Activated CD8-positive, alpha-beta T cell treated with anti-CD3 and anti-CD28 coated beads, Interleukin-2, amount 10 ng/mL, durations not matched to agents 7 days and 5 days (primary cell): ENCODE measurements around the gene GNG8. TPM values are rescaled to one million over a fixed set of nuclear protein-coding genes. Genes with fewer than 3 reads are reported as not detected.

Experiments used
- ATAC-seq: fragments of 150-1000 bp; cut with Tn5 transposase; one replicate; pipeline ENCODE4 v1.10.0; 2021; ENCODE audit warnings: moderate library complexity
- CTCF ChIA-PET: fragments of 350-600 bp; sonication (Branson Sonifier 250); formaldehyde crosslinking; loops from one replicate; lab custom pipeline; 2021; ENCODE audit warnings: antibody characterized with exemption; lab: Charles Lee
- POLR2A ChIA-PET: fragments of 350-600 bp; sonication (Branson Sonifier 250); formaldehyde crosslinking; loops from one replicate; lab custom pipeline; 2021; ENCODE audit warnings: antibody characterized with exemption; lab: Charles Lee
- DNase-seq: peaks from one replicate; pipeline ENCODE4 v3.0.0-alpha.2; 2020
- H3K27ac Mint-ChIP-seq: one replicate; pipeline ENCODE4 v1.8.0; 2021; ENCODE audit warnings: mild to moderate bottlenecking, mixed read lengths
- H3K27me3 Mint-ChIP-seq: one replicate; pipeline ENCODE4 v1.8.0; 2021; ENCODE audit warnings: low read depth, mixed read lengths
- H3K36me3 Mint-ChIP-seq: one replicate; pipeline ENCODE4 v1.8.0; 2021; ENCODE audit warnings: low read depth, mixed read lengths
- H3K4me1 Mint-ChIP-seq: one replicate; pipeline ENCODE4 v1.8.0; 2021; ENCODE audit warnings: low read depth, mixed read lengths
- H3K4me3 Mint-ChIP-seq: one replicate; pipeline ENCODE4 v1.8.0; 2021; ENCODE audit warnings: mild to moderate bottlenecking, mixed read lengths
- H3K9me3 Mint-ChIP-seq: one replicate; pipeline ENCODE4 v1.8.0; 2022; ENCODE audit warnings: mixed read lengths; ENCODE audit not compliant: insufficient read depth
- total RNA-seq, 2 experiments: library from RNA; stranded (reverse); gene quantifications; one replicate each; pipeline ENCODE4 v1.2.3, GENCODE V29; 2021

Gene GNG8
- total RNA-seq, 2 experiments from 2014 or later: not detected

DNA sequence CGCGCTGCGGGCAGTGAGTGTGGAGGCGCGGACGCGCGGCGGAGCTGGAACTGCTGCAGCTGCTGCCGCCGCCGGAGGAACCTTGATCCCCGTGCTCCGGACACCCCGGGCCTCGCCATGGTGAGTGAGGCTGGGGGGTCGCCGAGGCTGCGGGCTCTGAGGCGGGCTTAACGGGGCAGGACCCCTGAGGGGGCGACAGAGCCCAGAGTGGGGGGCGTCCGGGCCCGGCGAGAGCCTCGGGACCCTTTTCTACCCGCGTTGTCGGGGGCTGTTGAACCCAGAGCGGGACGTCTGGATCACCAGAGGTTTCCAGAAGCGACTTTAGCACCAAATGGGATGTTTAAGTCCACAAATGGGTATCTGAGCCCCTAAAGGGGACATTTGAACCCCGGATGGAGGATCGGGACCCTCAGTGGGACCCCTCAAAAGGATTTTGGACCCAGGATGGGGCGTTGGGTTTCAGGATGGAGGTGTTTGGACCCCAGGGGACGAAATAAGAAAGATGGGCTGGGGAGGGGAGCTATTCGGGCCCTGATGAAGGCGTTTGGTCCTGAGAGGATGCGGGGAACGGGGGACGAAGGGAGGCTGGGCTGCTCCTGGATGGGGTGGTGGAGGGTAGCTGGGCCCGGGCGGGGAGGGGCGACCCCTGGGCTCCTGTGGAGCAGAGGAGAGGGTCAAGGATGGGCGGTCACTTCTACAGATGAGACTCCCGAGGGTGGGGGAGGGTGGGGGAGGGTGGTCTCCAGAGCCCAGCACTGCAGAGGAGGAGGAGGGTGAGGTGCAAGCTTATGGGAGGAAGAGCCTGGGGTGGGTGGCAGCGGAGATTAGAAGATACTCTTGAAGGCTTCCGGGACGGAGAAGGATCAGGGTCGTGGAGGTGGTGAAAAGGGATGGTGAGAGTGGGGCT, 34.4 kb downstream of the GNG8 start, which contains the start of gene CALM3:
Gene CALM3 (plus strand): TSS at position 13 of the 907 bp plus-strand sequence. CDS start 105 bp downstream, at position 118.
- Mint-ChIP-seq H3K9me3 (peaks cover 17% of the 10 kb centered on the region), H3K27me3 (peaks cover 3% of the 10 kb centered on the region), H3K36me3 (peaks cover 55% of the 10 kb centered on the region), H3K4me1 (peaks cover 45% of the 10 kb centered on the region), H3K4me3 (peak within 1 kb of the TSS; percentile 100), H3K27ac (peak within 1 kb of the TSS; percentile 100)
- ChIA-PET POLR2A (interaction anchor here (0.8 to 4.1 kb wide), 23 partner anchors 7 to 673 kb away, joined by 3 to 84 read pairs (median 5); partner anchors contain the start of genes DACT3 and PPP5C), CTCF (interaction anchor here (1.0 to 6.7 kb wide), 9 partner anchors 11 to 64 kb away, joined by 3 to 84 read pairs (median 8); partner anchors contain the start of gene DACT3)
- DNase-seq: no peak
- ATAC-seq: no peak

DNA sequence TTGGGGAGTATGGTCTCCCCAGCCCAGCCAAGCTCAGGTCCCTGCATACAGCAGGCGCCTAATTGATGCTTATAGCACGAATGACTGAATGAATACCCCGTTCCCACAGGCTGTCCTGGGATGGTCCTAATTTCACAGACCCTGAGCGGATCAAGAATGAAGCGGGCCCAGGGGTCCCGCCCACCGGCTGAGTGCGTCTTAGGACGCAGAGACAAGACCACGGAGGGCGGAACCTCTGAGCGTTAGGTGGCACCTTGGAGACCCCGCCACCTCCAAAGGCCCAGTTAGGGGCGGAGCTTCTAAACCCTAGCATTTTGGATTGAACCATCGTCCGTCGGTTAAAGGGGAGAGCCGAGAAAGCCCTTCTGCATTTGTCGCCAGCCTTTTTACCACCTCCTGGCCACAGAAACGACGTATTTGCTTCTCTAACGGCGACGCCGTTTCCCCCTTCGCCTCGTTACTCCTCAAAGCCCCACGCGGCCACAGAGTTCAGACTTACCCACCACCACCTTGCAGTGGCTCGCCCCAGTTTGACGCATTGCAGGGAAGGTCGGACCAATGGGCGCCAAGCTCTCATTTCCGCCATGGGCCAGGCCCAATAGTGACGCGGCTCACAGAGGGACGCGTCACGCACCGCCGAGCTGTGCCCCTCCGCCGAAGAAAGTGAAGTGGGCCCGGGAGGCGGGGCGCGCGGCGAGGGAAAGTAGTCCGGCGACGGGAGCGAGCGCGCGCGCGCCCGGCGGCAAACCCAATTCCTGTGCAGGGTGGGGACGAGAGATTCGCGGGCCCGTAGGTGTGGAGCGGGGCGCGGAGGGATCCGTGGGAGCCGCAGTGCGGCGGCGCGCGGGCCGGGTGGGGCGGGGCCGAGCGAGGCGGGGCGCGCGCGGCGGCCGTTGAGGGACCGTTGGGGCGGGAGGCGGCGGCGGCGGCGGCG, 35.4 kb downstream of the GNG8 start:
- Mint-ChIP-seq H3K36me3 (peaks cover 46% of the 10 kb centered on the region), H3K9me3 (peaks cover 17% of the 10 kb centered on the region), H3K27ac (peak overlapping the region; percentile 100), H3K27me3 (peaks cover 3% of the 10 kb centered on the region), H3K4me3 (peak overlapping the region; percentile 100), H3K4me1 (peaks cover 37% of the 10 kb centered on the region)
- peak; percentile 98 for DNase-seq
- ChIA-PET CTCF (interaction anchor here (0.6 to 6.7 kb wide), 15 partner anchors 12 to 748 kb away, joined by 3 to 84 read pairs (median 4); partner anchors contain the start of genes DACT3, DHX34 and PRKD2), POLR2A (interaction anchor here (0.5 to 4.1 kb wide), 30 partner anchors 10 to 674 kb away, joined by 3 to 84 read pairs (median 4); partner anchors contain the start of genes DACT3, SLC1A5 and ZC3H4)
- ATAC-seq: peak; percentile 91

DNA sequence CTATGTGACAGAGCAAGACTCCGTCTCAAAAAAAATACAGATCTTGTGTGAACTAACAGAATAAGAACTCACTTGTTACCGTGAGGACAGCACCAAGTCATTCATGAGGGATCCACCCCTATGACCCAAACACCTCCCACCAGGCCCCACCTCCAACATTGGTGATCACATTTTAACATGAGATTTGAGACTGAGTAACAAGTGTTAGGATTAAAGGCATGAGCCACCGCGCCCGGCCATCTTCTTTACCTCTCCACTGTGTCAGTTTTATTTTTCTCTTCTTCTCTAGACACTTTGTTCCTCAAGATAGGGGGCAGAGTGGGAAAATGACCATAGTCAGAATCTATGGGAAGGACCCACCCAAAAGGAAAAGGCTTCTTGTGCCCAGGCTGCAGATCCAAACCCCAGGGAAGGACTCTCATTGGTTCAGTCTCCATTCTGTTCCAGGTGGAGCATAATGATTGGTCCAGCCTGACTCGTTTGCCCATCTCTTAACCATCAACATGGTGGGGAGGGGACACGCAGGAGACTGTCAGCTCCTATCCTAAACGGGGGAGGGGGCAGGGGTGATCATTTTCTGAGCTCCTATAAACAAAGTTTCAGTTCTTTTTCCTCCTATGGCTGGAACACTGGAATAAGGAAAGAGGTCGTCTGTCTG, 36.2 kb downstream of the GNG8 start:
- Mint-ChIP-seq H3K4me1 (peaks cover 34% of the 10 kb centered on the region), H3K36me3 (peaks cover 42% of the 10 kb centered on the region), H3K27me3 (peaks cover 3% of the 10 kb centered on the region), H3K4me3 (peak overlapping the region; percentile 100), H3K9me3 (peaks cover 17% of the 10 kb centered on the region), H3K27ac (peak overlapping the region; percentile 100)
- DNase-seq (peak; percentile 31), ATAC-seq (no peak)
- ChIA-PET CTCF (interaction anchor here (0.8 to 6.7 kb wide), 14 partner anchors 11 to 128 kb away, joined by 3 to 84 read pairs (median 6); partner anchors contain the start of genes DACT3 and PRKD2), POLR2A (interaction anchor here (0.6 to 4.1 kb wide), 19 partner anchors 11 to 513 kb away, joined by 3 to 84 read pairs (median 6); partner anchors contain the start of genes DACT3, SLC1A5 and ZC3H4)

DNA sequence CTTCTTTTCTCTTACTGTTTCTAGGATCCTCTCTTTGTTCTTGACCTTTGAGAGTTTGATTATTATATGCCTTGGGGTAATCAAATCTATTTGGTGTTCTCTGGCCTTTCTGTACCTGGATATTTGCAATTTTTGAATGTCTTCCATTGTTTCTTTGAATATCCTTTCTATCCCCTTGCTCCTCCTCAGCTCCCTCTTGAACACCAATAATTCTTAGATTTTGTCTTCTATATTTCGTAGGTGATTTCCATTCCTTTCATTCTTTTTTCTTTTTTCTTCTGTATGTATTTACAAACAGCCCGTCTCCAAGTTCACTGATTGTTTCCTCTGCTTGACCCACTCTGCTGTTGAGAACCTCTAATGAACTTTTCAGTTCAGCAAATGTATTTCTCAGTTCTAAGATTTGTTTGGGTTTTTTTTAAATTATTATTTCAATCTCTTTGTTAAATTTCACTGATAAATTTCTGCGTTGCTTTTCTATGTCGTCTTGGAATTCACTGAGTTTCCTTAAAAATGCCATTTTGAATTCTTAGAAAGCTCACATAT, 37.6 kb downstream of the GNG8 start:
- Mint-ChIP-seq H3K9me3 (peaks cover 17% of the 10 kb centered on the region), H3K4me1 (peaks cover 22% of the 10 kb centered on the region), H3K27me3 (peaks cover 3% of the 10 kb centered on the region), H3K4me3 (no peak overlapping the region), H3K27ac (no peak overlapping the region), H3K36me3 (peaks cover 34% of the 10 kb centered on the region)
- ChIA-PET CTCF (interaction anchor here (0.8 to 6.7 kb wide), 7 partner anchors 14 to 84 kb away, joined by 3 to 84 read pairs (median 7); partner anchors contain the start of gene DACT3), POLR2A (interaction anchor here (1.0 kb wide), 1 partner anchor 13 kb away, joined by 3 read pairs; no protein-coding TSS in a partner anchor)
- ATAC-seq: no peak
- DNase-seq: no peak

DNA sequence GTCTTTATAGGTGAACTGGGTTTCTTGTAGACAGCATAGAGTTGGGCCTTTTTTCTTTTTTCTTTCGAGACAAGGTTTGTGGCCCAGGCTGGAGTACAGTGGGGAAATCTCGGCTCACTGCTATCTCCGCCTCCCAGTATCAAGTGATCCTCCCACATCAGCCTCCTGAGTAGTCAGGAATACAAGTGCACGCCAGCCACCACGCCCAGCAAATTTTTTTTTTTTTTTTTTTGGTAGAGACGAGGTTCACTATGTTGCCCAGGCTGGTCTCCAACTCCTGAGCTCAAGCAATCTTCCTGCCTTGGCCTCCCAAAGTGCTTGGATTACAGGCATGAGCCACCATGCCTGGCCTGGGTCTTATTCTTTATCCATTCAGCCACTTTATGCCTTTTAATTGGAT, 40.0 kb downstream of the GNG8 start:
- DNase-seq: no peak
- POLR2A ChIA-PET: no interaction called here
- Mint-ChIP-seq H3K36me3 (peaks cover 16% of the 10 kb centered on the region), H3K4me1 (peaks cover 9% of the 10 kb centered on the region), H3K4me3 (no peak overlapping the region), H3K9me3 (peaks cover 17% of the 10 kb centered on the region), H3K27ac (no peak overlapping the region), H3K27me3 (peaks cover 6% of the 10 kb centered on the region)
- ATAC-seq: no peak
- CTCF ChIA-PET: interaction anchor here (1.7 to 3.2 kb wide), 2 partner anchors 16 to 66 kb away, joined by 5 to 11 read pairs; partner anchors contain the start of gene DACT3

DNA sequence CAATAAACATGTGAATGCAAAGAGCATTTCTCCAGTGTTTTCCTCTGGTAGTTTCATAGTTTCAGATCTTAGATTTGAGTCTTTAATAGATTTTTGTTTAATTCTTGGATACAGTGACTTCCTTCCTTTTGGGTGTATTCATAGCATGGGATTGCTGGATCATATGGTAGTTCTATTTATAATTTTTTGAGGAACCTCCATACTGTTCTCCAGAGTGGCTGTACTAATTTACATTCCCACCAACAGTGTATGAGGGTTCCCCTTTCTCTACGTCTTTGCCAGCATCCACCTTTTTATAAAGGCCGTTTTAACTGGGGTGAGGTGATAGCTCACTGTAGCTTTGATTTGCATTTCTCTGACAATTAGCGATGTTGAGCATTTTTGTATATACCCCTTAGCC, 44.1 kb downstream of the GNG8 start:
- Mint-ChIP-seq H3K4me1 (no peaks in the 10 kb centered on the region), H3K36me3 (no peaks in the 10 kb centered on the region), H3K27ac (no peak overlapping the region), H3K27me3 (peaks cover 10% of the 10 kb centered on the region), H3K9me3 (no peaks in the 10 kb centered on the region), H3K4me3 (no peak overlapping the region)
- POLR2A ChIA-PET: no interaction called here
- ATAC-seq (no peak), DNase-seq (no peak)
- CTCF ChIA-PET: no interaction called here

DNA sequence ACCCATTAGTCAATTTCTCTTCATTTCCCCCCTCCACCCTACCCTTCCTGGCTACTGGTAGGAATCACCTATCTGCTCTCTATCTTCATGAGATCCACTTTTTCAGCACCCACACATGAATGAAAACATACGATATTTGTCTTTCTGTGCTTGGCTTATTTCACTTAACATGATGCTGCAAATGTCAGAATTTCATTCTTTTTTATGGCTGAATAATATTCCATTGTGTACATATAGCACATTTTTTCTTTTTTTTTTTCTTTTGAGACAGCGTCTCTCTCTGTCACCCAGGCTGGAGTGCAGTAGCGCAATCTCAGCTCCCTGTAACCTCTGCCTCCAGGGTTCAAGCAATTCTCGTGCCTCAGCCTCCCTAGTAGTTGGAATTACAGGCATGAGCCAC, 44.7 kb downstream of the GNG8 start:
- H3K27me3 Mint-ChIP-seq: peaks cover 10% of the 10 kb centered on the region
- H3K27ac Mint-ChIP-seq: no peak overlapping the region
- H3K9me3 Mint-ChIP-seq: no peaks in the 10 kb centered on the region
- ChIA-PET POLR2A (no interaction called here), CTCF (no interaction called here)
- no peaks in the 10 kb centered on the region for H3K4me1 Mint-ChIP-seq
- H3K4me3 Mint-ChIP-seq: no peak overlapping the region
- ATAC-seq (no peak), DNase-seq (no peak)
- no peaks in the 10 kb centered on the region for H3K36me3 Mint-ChIP-seq

DNA sequence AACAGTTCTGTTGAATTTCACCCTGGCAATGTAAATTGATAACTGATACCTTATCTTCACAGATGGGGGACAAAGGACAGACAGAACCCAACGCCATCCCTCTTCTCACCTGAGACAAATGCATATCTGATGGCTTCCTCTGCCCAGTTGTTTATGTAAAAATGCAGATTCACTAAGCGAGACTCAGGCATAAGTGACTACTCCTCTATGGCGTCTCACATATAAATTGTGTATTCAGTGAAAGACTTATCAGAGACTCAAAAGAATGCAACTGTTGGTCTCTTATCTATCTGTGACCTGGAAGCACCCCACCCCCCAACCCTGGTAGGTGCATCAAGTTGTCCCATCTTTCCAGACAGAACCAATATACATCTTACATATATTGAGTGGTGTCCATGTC, 48.1 kb downstream of the GNG8 start:
- Mint-ChIP-seq H3K36me3 (no peaks in the 10 kb centered on the region), H3K4me3 (no peak overlapping the region), H3K9me3 (no peaks in the 10 kb centered on the region), H3K27me3 (peaks cover 12% of the 10 kb centered on the region), H3K27ac (no peak overlapping the region), H3K4me1 (peaks cover 3% of the 10 kb centered on the region)
- DNase-seq: no peak
- ATAC-seq: no peak
- ChIA-PET POLR2A (no interaction called here), CTCF (interaction anchor here (0.9 to 2.0 kb wide), 2 partner anchors 8 to 13 kb away, joined by 3 to 8 read pairs; partner anchors contain the start of gene CALM3)

DNA sequence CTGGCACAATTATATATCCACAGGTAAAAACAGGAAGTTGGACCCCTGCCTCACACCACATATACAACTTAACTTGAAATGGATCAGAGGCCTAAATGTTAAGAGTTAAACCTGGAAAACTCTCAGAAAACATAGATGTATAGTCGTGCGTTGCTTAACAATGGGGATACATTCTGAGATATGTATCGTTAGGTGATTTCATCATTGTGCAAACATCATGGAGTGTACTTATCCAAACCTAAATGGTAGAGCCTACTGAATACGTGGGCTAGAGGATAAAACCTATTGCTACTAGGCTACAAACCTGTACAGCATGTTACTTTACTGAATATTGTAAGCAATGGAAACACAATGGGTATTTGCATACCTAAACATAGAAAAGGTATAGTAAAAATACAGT, 49.7 kb downstream of the GNG8 start:
- Mint-ChIP-seq H3K9me3 (no peaks in the 10 kb centered on the region), H3K4me3 (no peak overlapping the region), H3K4me1 (peaks cover 3% of the 10 kb centered on the region), H3K36me3 (no peaks in the 10 kb centered on the region), H3K27me3 (peaks cover 12% of the 10 kb centered on the region), H3K27ac (no peak overlapping the region)
- ChIA-PET CTCF (no interaction called here), POLR2A (no interaction called here)
- no peak for ATAC-seq
- DNase-seq: no peak

DNA sequence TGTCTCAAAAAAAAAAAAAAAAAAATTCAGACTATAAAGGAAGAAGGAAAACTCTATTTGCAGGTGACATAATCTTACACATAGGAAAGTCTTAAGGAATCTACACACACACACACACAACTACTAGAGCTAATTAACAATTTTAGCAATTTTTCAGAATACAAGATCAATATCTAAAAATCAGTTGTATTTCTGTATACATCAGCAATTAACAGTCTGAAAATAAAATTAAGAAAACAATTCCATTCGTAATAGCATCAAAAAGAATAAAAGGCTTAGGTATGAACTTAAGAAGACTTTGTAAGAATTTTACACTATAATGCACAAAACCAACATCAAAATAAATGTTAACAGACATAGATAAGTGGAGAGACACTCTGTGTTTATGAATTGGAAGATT, 50.5 kb downstream of the GNG8 start:
- H3K9me3 Mint-ChIP-seq: no peaks in the 10 kb centered on the region
- H3K27me3 Mint-ChIP-seq: peaks cover 13% of the 10 kb centered on the region
- H3K4me1 Mint-ChIP-seq: peaks cover 3% of the 10 kb centered on the region
- H3K4me3 Mint-ChIP-seq: no peak overlapping the region
- H3K36me3 Mint-ChIP-seq: no peaks in the 10 kb centered on the region
- H3K27ac Mint-ChIP-seq: no peak overlapping the region
- POLR2A ChIA-PET: no interaction called here
- DNase-seq (no peak), ATAC-seq (no peak)
- CTCF ChIA-PET: no interaction called here
